Non-pigmented ciliary epithelial cell (primary cell): ENCODE data around the gene CLDN7.

Experiments used
- DNase-seq: peaks from one replicate; pipeline ENCODE4 v3.0.0-alpha.2; 2010; ENCODE audit warnings: low read depth

Gene CLDN7

DNA sequence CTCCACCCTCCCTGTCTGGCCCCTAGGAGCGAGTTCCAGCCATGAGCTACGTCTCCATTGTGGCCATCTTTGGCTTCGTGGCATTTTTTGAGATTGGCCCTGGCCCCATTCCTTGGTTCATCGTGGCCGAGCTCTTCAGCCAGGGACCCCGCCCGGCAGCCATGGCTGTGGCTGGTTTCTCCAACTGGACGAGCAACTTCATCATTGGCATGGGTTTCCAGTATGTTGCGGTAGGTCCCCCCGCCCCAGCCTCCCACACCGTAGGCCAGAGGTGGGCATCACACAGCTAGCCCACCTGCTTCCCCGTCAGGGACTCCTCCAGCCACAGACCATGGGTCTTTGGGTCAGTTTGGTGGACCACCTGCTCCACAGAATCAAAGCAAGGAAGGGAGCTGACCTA is 23.4 kb upstream of the CLDN7 start:
- DNase-seq: no peak

GRCh38 chr17:7284911-7285310 is 22.6 kb upstream of the CLDN7 start:
- no peak for DNase-seq

DNA sequence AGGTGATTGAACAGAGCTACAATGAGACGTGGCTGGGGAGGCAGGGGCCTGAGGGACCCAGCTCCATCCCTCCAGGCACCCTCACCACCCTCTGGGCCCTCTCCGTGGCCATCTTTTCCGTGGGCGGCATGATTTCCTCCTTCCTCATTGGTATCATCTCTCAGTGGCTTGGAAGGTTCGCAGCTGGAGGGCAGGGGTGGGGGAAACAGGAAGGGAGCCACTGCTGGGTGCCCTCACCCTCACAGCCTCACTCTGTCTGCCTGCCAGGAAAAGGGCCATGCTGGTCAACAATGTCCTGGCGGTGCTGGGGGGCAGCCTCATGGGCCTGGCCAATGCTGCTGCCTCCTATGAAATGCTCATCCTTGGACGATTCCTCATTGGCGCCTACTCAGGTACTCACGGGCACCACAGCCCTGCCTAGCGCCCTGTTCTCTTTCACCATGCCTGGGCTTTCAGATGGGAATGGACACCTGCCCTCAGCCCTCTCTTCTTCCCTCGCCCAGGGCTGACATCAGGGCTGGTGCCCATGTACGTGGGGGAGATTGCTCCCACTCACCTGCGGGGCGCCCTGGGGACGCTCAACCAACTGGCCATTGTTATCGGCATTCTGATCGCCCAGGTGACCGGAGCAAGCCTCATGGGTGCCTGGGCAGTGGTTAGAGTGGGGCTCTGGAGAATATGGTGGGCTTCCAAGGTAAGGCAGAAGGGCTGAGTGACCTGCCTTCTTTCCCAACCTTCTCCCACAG is 21.4 kb upstream of the CLDN7 start:
- no peak for DNase-seq

DNA sequence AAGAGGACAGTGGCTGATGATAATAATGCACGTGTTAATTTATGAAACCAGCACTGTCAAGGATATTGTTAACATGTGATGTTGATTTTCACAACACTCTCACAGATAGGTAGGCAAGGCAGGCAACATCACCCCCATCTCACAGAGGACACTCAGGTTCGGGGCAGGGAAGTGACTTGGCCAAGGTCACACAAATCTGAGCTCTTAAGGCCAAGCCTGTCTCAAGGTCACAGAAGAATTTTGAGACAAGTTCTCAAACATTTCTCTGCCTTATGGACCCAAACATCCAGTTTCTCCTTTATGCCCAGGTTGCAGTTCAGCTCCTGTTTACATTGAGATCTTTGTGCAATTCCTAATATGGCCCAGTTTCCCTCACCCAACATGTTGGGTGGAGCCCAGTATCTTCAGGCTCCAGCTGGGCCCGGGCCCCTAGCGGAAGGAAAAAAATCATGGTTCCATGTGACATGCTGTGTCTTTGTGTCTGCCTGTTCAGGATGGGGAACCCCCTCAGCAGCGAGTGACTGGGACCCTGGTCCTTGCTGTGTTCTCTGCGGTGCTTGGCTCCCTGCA is 20.6 kb upstream of the CLDN7 start:
- DNase-seq: no peak

GRCh38 chr17:7281953-7282751 is 19.9 kb upstream of the CLDN7 start:
- DNase-seq: no peak

- peak; percentile 72 for DNase-seq
These were observed 19.0 kb upstream of the CLDN7 start, which contains the start of gene SLC2A4 for GRCh38 chr17:7281074-7281952. Gene SLC2A4, plus strand, starts transcription at chr17:7281718. Its CDS starts 217 bp downstream, at chr17:7281935.

DNA sequence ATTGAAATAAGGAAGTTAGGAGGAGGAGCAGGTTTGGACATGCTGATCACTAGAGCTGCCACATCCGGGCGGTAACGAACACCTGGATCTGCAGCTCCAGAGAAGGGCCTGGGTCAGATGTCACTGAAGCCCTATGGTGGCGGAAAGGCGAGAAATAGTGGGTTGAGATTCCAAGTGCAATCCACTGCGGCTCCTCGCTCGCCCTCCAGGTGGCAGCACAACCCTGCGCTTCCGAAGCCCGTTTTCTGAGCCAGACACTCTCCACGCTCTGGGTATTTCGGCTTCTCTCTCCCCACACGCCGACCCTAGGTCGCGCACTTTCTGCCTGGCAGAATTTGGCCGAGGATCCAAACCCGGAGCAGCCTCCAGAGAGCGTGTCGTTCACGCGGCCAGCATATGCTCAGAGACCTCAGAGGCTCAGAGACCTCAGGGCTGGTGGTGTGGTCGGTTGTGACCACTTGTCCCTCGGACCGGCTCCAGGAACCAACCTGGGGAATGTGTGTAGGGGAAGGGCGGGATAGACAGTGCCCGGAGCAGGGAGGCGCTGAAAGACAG is 18.3 kb upstream of the CLDN7 start:
- DNase-seq: no peak

DNA sequence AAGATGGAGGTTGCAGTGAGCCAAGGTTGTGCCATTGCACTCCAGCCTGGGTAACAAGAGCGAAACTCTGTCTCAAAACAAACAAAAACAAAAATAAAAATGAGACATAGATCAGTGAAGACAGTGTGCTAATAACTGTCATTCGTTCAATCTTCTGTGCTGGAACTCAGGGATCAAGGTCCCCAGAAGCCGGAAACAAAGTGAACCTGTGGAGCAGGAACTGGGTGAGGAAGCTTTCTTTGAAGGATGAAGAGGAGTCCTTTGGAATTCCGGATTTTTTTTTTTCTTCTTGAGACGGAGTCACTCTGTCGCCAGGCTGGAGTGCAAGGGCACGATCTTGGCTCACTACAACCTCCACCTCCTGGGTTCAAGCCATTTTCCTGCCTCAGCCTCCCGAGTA is 17.2 kb upstream of the CLDN7 start:
- no peak for DNase-seq

- no peak for DNase-seq
These were observed 4.5 kb upstream of the CLDN7 start for GRCh38 chr17:7266784-7267183.

DNA sequence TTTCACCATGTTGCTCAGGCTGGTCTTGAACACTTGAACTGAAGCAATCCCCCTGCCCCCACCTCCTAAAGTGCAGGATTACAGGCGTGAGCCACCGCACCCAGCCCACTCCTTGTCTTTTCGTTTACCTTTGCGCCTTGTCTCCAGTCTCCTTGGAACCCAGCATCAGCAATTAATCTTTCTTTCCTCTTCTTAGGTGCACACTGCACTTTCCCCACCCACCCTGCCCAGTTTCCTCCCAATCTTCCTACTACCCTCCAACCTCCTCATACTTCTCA is 1.5 kb upstream of the CLDN7 start:
- DNase-seq: no peak

DNA sequence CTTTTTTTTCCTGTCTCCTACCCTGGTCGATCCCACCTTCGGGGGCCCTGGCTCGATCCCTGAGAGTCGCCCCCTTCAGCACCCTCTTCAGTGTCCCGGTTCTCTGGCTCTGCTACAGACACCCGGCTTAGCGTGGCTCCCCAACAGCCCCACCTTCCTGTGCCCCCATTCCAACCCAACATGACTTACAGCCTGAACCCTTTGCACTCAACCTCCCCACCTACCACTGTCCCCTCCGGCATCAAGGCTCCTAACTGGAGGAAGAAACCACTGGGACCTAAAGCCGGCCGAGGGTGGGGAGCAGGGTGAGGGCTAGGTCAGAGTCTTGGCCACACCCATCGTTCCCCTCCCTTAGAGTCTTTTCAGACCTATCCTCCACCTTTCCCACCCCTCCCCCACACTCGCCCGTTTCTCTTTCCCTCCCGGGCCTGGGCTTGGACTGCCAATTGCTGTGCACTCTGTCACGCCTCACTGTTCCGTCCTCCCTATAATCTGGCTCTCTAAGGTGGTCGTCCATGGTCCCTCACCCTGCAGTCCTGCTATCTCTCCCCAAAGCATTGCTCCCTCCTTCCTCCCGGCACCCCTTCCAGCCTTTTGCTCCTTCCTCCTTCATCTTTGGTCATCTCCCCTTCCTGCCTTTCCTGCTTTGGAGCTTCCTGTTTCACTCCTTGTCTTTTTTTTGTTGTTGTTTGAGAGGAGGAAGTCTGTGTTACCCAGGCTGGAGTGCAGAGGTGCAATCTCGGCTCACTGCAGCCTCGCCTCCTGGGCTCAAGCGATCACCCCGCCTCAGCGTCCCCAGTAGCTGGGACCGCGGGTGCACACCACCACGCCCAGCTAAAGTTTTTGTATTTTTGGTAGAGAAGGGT is 890 bp upstream of the CLDN7 start:
- DNase-seq: no peak

GRCh38 chr17:7261379-7262191 is 693 bp downstream of the CLDN7 start:
- DNase-seq: no peak

DNA sequence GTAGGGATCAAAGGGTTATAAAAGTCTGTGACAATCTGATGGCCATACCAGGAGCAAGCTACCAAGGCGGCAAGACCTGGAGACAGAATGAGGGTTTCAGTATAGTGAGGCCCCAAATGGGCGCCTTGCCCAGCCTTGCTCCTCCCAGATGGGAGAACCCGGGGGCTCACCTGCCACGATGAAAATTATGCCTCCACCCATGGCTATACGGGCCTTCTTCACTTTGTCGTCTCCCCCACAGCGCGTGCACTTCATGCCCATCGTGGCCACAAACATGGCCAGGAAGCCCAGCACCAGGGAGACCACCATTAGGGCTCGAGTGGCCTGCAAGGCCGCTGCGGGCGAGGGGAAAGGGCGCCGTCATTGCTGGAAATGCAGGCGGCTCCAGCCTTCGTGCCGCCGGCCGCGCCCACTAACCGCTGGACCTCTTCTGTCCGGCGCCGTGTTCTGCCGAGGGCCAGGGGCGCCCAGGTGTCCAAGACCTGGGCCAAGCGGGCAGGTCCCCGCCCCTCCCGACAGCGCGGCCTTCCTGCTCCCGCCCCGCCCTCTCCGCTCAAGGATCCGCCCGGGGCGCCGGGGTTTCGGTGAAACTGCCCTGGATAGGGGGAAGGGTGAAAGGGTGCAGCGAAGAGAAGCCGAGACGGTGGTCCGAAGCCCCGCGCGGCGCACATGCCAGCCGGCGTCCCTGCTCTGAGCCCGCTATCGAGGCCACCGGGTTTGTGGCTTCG is 1.5 kb downstream of the CLDN7 start:
- no peak for DNase-seq

- DNase-seq: no peak
These were observed 2.1 kb downstream of the CLDN7 start for GRCh38 chr17:7260151-7260550.

DNA sequence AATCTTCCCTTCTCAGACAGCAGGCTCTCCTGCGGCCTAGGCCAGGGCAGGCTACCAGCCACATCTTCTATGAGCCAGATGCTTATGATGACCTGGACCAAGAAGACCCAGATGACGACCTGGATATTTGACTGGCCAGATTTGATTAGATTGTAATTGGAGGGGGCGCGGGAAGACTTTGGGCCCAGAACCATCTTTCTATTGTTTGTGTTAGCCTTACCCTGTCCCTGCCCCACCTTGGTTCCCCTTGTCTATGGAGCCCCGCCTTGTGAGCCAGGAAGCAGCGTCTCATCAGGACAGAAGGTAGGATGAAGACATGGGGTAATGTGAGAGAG is 2.8 kb downstream of the CLDN7 start:
- no peak for DNase-seq

GRCh38 chr17:7258731-7259554 is 3.3 kb downstream of the CLDN7 start:
- DNase-seq: no peak

DNA sequence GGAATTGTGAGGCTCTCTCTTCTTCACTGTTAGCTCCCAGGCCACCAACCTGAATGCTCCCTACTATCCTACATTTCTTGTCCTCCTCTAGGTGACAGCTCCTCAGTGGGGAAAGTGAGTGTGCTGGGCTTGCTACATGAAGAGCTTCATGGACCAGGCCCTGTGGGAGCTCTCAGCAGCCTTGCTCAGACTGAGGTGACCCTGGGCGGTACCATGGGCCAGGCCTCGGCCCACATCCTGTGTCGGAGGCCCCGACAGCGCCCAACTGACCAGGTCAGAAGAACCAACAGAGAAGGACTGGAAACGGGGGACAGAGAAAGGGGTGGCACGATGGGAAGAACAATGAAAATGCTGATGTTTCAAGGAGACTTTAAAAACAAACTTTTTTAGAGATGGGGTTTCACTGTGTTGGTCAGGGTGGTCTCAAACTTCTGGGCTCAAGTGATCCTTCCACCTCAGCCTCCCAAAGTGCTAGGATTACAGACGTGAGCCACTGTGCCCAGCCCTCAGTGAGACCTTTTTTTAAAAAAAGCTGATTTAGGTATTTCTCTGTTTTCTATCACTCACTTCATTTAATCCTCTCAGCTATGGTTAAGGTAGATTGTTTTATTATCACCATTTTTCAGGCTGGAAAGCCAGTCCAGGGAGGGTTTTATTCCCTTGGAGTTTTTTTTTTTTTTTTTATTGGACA is 5.4 kb downstream of the CLDN7 start:
- no peak for DNase-seq

DNA sequence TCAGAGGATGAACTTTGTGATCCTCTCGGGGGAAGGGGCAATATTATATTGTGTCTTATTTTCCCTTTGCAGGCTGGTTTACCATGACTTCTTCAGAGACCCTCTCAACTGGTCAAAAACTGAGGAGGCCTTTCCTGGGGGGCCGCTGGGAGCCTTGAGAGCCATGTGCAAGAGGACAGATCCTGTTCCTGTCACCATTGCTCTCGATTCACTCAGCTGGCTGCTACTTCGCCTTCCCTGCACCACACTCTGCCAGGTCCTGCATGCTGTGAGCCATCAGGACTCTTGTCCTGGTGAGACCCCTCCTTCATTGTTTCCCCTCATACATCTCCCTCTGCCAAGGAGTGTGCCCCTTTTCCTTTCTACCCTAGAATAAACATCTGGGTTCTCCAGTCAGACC is 7.8 kb downstream of the CLDN7 start:
- no peak for DNase-seq
